Measurements from ENCODE around the gene MTA1. TPM values are rescaled to one million over a fixed set of nuclear protein-coding genes. Genes with fewer than 3 reads are reported as not detected.

MTA1 gene
- total RNA-seq, 1 experiment from 2014 or later: 166 TPM

DNA sequence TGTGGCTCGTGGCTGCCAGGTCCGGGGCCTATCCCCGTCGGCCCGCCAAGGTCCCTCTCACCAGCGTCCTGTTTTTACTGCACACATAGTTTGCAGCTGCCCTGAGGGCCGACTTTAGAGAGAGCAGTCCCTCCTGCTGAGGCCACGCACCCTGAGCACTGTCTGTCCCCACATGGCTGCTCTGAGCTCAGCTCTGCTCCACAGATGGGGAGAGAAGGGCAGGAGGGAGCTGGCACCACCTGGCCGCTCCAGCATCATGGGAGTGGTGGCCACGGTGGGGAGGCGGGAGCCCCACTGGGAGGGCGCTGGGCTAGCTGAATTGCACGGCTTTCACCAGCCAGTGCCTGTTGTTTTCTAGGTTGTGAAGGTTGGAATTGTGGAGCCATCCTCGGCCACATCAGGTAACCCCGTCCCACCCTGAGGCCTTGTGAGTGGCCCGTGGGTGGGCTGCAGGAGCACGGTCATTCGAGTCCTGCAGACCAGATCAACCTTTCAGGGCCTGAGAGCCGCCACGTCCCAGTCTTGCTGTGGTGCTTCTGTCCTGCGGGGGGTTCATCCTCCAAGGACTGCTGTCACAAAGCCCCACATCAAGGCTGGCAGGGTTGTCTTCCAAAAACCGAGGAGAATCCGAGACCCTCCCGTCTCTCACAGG, 28.7 kb upstream of the MTA1 start:
- TF ChIP-seq, protein P1, sequence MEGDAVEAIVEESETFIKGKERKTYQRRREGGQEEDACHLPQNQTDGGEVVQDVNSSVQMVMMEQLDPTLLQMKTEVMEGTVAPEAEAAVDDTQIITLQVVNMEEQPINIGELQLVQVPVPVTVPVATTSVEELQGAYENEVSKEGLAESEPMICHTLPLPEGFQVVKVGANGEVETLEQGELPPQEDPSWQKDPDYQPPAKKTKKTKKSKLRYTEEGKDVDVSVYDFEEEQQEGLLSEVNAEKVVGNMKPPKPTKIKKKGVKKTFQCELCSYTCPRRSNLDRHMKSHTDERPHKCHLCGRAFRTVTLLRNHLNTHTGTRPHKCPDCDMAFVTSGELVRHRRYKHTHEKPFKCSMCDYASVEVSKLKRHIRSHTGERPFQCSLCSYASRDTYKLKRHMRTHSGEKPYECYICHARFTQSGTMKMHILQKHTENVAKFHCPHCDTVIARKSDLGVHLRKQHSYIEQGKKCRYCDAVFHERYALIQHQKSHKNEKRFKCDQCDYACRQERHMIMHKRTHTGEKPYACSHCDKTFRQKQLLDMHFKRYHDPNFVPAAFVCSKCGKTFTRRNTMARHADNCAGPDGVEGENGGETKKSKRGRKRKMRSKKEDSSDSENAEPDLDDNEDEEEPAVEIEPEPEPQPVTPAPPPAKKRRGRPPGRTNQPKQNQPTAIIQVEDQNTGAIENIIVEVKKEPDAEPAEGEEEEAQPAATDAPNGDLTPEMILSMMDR (IDR thresholded peaks at IDR 0.05; ENCODE audit: unreplicated experiment): no peak
- no peak for DNase-seq (ENCODE audit: unreplicated experiment)
- H3K9me3 Mint-ChIP-seq (ENCODE audit: unreplicated experiment): no peaks in the 10 kb centered on the region
- H3K36me3 Mint-ChIP-seq (ENCODE audit: insufficient read depth, unreplicated experiment): peaks cover 4% of the 10 kb centered on the region
- no TSS peak for BruUV-seq (replicated peaks)
- H3K27me3 Mint-ChIP-seq (ENCODE audit: insufficient read depth, unreplicated experiment): no peaks in the 10 kb centered on the region
- POLR2A ChIA-PET: no interaction called here
- H3K27ac Mint-ChIP-seq (ENCODE audit: low read depth, unreplicated experiment): no peak overlapping the region
- H3K4me1 Mint-ChIP-seq (ENCODE audit: insufficient read depth, unreplicated experiment): no peaks in the 10 kb centered on the region
- H3K4me3 Mint-ChIP-seq (ENCODE audit: unreplicated experiment): no peak overlapping the region
- CTCF ChIA-PET: no interaction called here
- intact Hi-C loops (cut with micrococcal nuclease): no loop called here

DNA sequence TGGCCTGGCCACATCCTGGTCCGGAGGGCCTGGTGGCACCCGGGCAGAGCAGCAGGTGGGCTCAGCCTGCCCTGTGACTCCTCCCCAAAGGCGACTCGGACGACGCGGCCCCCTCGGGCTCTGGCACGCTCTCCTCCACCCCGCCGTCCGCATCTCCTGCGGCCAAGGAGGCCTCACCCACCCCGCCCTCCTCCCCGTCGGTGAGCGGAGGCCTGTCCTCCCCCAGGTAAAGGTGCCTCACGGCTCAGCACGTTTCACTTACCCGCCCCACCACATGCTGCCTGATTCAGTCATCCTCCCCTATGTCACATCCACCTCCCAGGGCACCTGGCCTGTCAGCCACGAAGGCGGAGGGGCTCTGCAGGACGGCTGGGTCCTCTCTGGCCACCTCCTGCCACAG, 28.1 kb upstream of the MTA1 start:
- BruUV-seq (replicated peaks): no TSS peak
- intact Hi-C loops (cut with micrococcal nuclease): no loop called here
- H3K36me3 Mint-ChIP-seq (ENCODE audit: insufficient read depth, unreplicated experiment): peaks cover 4% of the 10 kb centered on the region
- no peaks in the 10 kb centered on the region for H3K9me3 Mint-ChIP-seq (ENCODE audit: unreplicated experiment)
- CTCF ChIA-PET: no interaction called here
- TF ChIP-seq, protein P1 (IDR thresholded peaks at IDR 0.05; ENCODE audit: unreplicated experiment): no peak
- H3K27me3 Mint-ChIP-seq (ENCODE audit: insufficient read depth, unreplicated experiment): no peaks in the 10 kb centered on the region
- no peak overlapping the region for H3K4me3 Mint-ChIP-seq (ENCODE audit: unreplicated experiment)
- H3K27ac Mint-ChIP-seq (ENCODE audit: low read depth, unreplicated experiment): no peak overlapping the region
- no peak for DNase-seq (ENCODE audit: unreplicated experiment)
- no peaks in the 10 kb centered on the region for H3K4me1 Mint-ChIP-seq (ENCODE audit: insufficient read depth, unreplicated experiment)
- POLR2A ChIA-PET: no interaction called here

DNA sequence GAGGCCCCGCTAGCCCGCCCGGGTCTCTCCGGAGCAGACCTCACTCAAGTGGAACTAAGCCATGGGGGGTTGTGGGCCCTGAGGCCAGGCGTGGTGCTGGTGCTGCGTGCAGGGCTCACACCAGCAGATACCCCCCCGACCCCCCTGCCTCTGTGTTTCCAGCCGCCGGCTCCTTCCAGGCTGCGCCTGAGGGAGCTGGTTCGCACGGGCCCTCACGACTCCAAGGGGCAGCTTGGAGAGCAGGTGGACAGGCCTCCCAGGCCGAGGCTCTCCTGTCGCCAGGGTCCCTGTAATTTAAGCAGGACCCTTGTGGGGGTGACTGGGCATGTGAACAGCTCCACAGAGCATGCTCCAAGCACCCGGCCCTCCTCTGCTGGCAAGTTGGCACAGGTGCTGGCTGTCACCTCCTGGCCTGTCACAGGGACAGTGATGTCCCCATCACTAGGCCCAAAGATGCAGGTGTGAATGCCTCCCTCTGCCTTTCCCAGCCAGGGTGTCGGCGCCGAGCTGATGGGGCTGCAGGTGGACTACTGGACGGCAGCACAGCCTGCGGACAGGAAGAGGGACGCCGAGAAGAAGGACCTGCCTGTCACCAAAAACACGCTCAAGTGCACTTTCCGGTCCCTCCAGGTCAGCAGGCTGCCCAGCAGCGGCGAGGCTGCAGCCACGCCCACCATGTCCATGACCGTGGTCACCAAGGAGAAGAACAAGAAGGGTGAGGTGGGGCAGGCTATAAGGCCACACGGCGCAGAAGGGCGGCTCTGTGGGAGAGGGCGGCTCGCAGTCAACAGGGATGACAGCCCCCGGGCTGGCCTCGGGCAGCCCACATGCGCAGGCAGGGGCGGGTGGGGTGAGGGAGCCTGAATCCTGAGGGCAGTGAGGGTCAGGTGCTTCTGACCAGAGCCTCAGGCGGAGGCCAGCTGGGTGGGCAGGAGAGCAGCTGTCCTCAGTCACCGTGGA, 27.2 kb upstream of the MTA1 start:
- Mint-ChIP-seq H3K9me3 (ENCODE audit: unreplicated experiment) (no peaks in the 10 kb centered on the region), H3K36me3 (ENCODE audit: insufficient read depth, unreplicated experiment) (peaks cover 4% of the 10 kb centered on the region), H3K4me3 (ENCODE audit: unreplicated experiment) (no peak overlapping the region), H3K27ac (ENCODE audit: low read depth, unreplicated experiment) (no peak overlapping the region), H3K4me1 (ENCODE audit: insufficient read depth, unreplicated experiment) (no peaks in the 10 kb centered on the region), H3K27me3 (ENCODE audit: insufficient read depth, unreplicated experiment) (no peaks in the 10 kb centered on the region)
- TF ChIP-seq, protein P1 (IDR thresholded peaks at IDR 0.05; ENCODE audit: unreplicated experiment): no peak
- no peak for DNase-seq (ENCODE audit: unreplicated experiment)
- CTCF ChIA-PET: interaction anchor here (0.6 kb wide), 2 partner anchors 23 to 111 kb away, joined by 3 read pairs; no protein-coding TSS in a partner anchor
- POLR2A ChIA-PET: no interaction called here
- intact Hi-C loops (cut with micrococcal nuclease): no loop called here
- BruUV-seq (replicated peaks): no TSS peak

DNA sequence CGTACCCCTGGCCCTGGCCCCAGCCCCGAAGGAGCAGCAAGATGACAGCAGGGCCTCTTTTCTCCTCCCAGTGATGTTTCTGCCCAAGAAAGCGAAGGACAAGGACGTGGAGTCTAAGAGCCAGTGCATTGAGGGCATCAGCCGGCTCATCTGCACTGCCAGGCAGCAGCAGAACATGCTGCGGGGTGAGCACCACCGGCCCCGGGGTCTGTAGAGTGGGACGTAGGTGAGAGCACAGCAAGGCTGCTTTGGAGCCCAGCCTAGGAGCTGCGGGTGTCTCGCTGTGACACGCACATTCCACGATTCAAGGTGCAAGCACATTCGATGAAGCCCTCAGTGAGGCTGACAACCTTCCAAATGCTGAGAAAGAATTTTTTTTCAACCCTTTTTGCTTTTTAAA, 26.5 kb upstream of the MTA1 start:
- intact Hi-C loops (cut with micrococcal nuclease): no loop called here
- BruUV-seq (replicated peaks): no TSS peak
- POLR2A ChIA-PET: no interaction called here
- Mint-ChIP-seq H3K36me3 (ENCODE audit: insufficient read depth, unreplicated experiment) (peaks cover 4% of the 10 kb centered on the region), H3K27ac (ENCODE audit: low read depth, unreplicated experiment) (no peak overlapping the region), H3K27me3 (ENCODE audit: insufficient read depth, unreplicated experiment) (no peaks in the 10 kb centered on the region), H3K9me3 (ENCODE audit: unreplicated experiment) (no peaks in the 10 kb centered on the region), H3K4me3 (ENCODE audit: unreplicated experiment) (no peak overlapping the region), H3K4me1 (ENCODE audit: insufficient read depth, unreplicated experiment) (no peaks in the 10 kb centered on the region)
- TF ChIP-seq, protein P1 (IDR thresholded peaks at IDR 0.05; ENCODE audit: unreplicated experiment): no peak
- CTCF ChIA-PET: interaction anchor here (0.6 kb wide), 1 partner anchor 11 kb away, joined by 3 read pairs; no protein-coding TSS in a partner anchor
- DNase-seq (ENCODE audit: unreplicated experiment): no peak

Measured in MCF 10A (cell line).